Panc1 (cell line): ENCODE data around the gene CYB5R2. TPM values are rescaled to one million over a fixed set of nuclear protein-coding genes. Genes with fewer than 3 reads are reported as not detected.

Source experiments
- ATAC-seq: fragments of 200-7000 bp; cut with Tn5 transposase; 2 replicates; pipeline ENCODE4 v1.9.1; 2020; ENCODE audit warnings: mild to moderate bottlenecking, moderate library complexity
- BruUV-seq: library from RNA; stranded (reverse); fragments of 400-500 nt; replicated peaks from 2 replicates; lab custom pipeline; 2021; lab: Mats Ljungman, UMichigan
- CTCF ChIA-PET: fragments of 300-600 bp; sonication (Branson Sonifier 250); formaldehyde crosslinking; loops from one replicate; lab custom pipeline; 2022; ENCODE audit warnings: antibody characterized with exemption; lab: Charles Lee
- POLR2A ChIA-PET: fragments of 300-600 bp; sonication (Branson Sonifier 250); formaldehyde crosslinking; loops from one replicate; lab custom pipeline; 2022; ENCODE audit warnings: antibody characterized with exemption; lab: Charles Lee
- DNase-seq: peaks from one replicate; pipeline ENCODE4 v3.0.0-alpha.2; 2010; ENCODE audit warnings: low read depth, low spot score
- H3K27ac ChIP-seq: 2 replicates; pipeline ENCODE4 v1.5.1; 2011; ENCODE audit warnings: mild to moderate bottlenecking, low read length, inconsistent platforms
- H3K27me3 ChIP-seq: fragments of 200-500 bp; sonication (Bioruptor generic); 2 replicates; pipeline ENCODE4 v1.6.0; 2014; ENCODE audit warnings: low read length, inconsistent platforms; ENCODE audit not compliant: control insufficient read depth, insufficient read depth
- H3K36me3 ChIP-seq: fragments of 200-500 bp; sonication (Bioruptor generic); 2 replicates; pipeline ENCODE4 v1.5.1; 2014; ENCODE audit warnings: inconsistent platforms, mild to moderate bottlenecking, low read length, moderate library complexity; ENCODE audit not compliant: control insufficient read depth, insufficient read depth
- H3K4me1 ChIP-seq: 2 replicates; pipeline ENCODE4 v1.5.1; 2011; ENCODE audit warnings: inconsistent platforms, mild to moderate bottlenecking, low read length, moderate library complexity; ENCODE audit not compliant: control insufficient read depth, insufficient read depth
- H3K4me3 ChIP-seq, 2 experiments: 2 replicates each; pipeline ENCODE4 v1.5.1; 2011 to 2012; ENCODE audit warnings: low read depth in 2 of 2, low read length in 2 of 2, mild to moderate bottlenecking in 2 of 2, inconsistent platforms in 1 of 2, moderate library complexity in 1 of 2
- H3K9me3 ChIP-seq: fragments of 200-500 bp; sonication (Bioruptor generic); 2 replicates; pipeline ENCODE4 v1.5.1; 2014; ENCODE audit warnings: low read depth, mild to moderate bottlenecking, inconsistent platforms, low read length, moderate library complexity; ENCODE audit not compliant: control insufficient read depth, insufficient read depth
- POLR2AphosphoS5 ChIP-seq: IDR thresholded peaks from 2 replicates; pipeline ENCODE4 v1.6.1; 2012; ENCODE audit warnings: mild to moderate bottlenecking, low read depth, low read length, moderate library complexity
- REST ChIP-seq, 2 experiments: IDR thresholded peaks; 2 replicates each; pipeline ENCODE4 v1.6.1; 2011 to 2012; ENCODE audit warnings: low read depth in 2 of 2, control low read depth in 1 of 2, low read length in 1 of 2, mild to moderate bottlenecking in 1 of 2, moderate library complexity in 1 of 2; ENCODE audit not compliant: insufficient read depth in 1 of 2
- SIN3A ChIP-seq: IDR thresholded peaks from 2 replicates; pipeline ENCODE4 v1.6.1; 2012; ENCODE audit warnings: low read depth, mild to moderate bottlenecking, low read length, moderate library complexity, borderline replicate concordance; ENCODE audit not compliant: insufficient read depth
- TCF7L2 ChIP-seq: IDR thresholded peaks from 2 replicates; pipeline ENCODE4 v1.6.1; 2011; ENCODE audit warnings: mild to moderate bottlenecking, low read depth, low read length, inconsistent platforms
- in situ Hi-C: cut with HindIII; loops from 2 replicates; pipeline ENCODE4 v1.10.0; 2016; ENCODE audit warnings: low sequenced_read_pairs, low pct_unique_long_range_greater_than_20kb
- intact Hi-C: fragments of 100-400 bp; cut with micrococcal nuclease; formaldehyde crosslinking; loops from one replicate; pipeline ENCODE4 v1.10.0; 2022; ENCODE audit not compliant: unreplicated experiment
- total RNA-seq: library from RNA; stranded (reverse); gene quantifications from one replicate; pipeline ENCODE4 v1.2.1, GENCODE V29; 2021; ENCODE audit not compliant: unreplicated experiment
- TF ChIP-seq, protein P1 (sequence below): fragments of 450-650 bp; IDR thresholded peaks from 2 replicates; pipeline ENCODE4 v1.5.1; 2017; ENCODE audit warnings: mild to moderate bottlenecking

The CYB5R2 gene
- total RNA-seq, 1 experiment from 2014 or later, result 46.3 TPM

DNA sequence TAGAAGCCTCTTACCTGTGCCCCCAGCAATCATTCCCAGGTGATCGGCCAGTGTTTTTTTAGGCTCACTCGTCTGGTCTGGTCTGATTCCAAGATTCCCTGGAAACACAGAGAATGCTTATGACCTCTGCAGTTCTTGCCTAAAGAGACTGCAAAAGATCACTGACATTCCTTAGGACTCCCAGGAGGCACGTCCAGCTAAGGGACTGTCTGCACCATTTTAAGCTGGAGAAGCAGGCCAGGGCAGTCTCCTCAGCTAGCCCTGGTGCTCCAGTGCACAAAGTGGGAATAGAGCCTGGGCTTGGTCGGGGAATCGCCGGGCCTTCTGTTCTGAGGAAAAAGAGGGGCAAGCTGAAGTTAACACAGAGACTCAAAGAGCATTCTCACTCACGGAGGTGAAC is 4.8 kb downstream of the CYB5R2 start:
- no peaks in the 10 kb centered on the region for H3K27me3 ChIP-seq
- no peak overlapping the region for H3K27ac ChIP-seq
- DNase-seq, result no peak
- ATAC-seq, result no peak
- ChIA-PET POLR2A (no interaction called here), CTCF (no interaction called here)
- intact Hi-C loops, result no loop called here
- no peak overlapping the region for H3K4me3 ChIP-seq
- in situ Hi-C loops, result no loop called here
- H3K36me3 ChIP-seq, result no peaks in the 10 kb centered on the region
- BruUV-seq, result no TSS peak
- no peaks in the 10 kb centered on the region for H3K4me1 ChIP-seq
- TF ChIP-seq, protein P1, sequence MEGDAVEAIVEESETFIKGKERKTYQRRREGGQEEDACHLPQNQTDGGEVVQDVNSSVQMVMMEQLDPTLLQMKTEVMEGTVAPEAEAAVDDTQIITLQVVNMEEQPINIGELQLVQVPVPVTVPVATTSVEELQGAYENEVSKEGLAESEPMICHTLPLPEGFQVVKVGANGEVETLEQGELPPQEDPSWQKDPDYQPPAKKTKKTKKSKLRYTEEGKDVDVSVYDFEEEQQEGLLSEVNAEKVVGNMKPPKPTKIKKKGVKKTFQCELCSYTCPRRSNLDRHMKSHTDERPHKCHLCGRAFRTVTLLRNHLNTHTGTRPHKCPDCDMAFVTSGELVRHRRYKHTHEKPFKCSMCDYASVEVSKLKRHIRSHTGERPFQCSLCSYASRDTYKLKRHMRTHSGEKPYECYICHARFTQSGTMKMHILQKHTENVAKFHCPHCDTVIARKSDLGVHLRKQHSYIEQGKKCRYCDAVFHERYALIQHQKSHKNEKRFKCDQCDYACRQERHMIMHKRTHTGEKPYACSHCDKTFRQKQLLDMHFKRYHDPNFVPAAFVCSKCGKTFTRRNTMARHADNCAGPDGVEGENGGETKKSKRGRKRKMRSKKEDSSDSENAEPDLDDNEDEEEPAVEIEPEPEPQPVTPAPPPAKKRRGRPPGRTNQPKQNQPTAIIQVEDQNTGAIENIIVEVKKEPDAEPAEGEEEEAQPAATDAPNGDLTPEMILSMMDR, result no peak
- no peaks in the 10 kb centered on the region for H3K9me3 ChIP-seq

- intact Hi-C loops, result no loop called here
- BruUV-seq, result no TSS peak
- in situ Hi-C loops, result no loop called here
- Histone ChIP-seq H3K4me3 (no peak overlapping the region), H3K27me3 (no peaks in the 10 kb centered on the region), H3K4me1 (no peaks in the 10 kb centered on the region), H3K9me3 (no peaks in the 10 kb centered on the region), H3K27ac (no peak overlapping the region), H3K36me3 (no peaks in the 10 kb centered on the region)
- DNase-seq (no peak), ATAC-seq (no peak)
- ChIA-PET CTCF (interaction anchor here (0.9 to 1.0 kb wide), 2 partner anchors 10 to 90 kb away, joined by 3 read pairs; no protein-coding TSS in a partner anchor), POLR2A (no interaction called here)
- TF ChIP-seq TCF7L2 (no peak), SIN3A (no peak)
- TF ChIP-seq, protein P1, result no peak
Observed at GRCh38 chr11:7667460-7667859, 5.8 kb downstream of the CYB5R2 start.

DNA sequence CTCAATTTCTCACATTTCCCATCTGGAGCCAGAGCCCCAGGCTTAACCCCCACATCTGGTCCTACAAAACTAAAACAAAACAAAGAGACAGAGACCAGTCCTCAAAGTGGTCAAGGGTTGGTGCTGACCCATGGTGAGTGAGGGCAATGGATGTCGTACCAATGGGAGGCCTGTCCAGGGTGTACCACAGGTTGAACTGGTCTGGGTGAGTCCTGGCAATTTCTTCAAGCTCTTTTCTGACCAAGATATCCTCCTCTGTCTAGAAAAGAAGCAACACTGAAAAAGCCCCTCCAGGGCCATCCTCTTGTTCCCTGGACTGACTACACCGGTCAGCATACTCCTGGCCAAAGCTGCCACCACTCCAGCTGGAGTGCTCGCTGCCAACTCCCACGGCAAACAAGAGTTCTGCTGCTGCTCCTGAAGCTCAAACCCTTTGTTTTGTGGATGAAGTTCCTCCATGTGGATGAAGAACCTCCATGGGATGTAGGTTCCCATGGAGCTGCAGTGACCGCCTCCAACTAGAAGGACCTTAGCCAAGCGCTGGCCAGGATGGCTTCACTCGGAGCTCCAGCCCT is 6.9 kb downstream of the CYB5R2 start:
- Histone ChIP-seq H3K27ac (no peak overlapping the region), H3K36me3 (no peaks in the 10 kb centered on the region), H3K4me3 (no peak overlapping the region), H3K9me3 (no peaks in the 10 kb centered on the region), H3K4me1 (no peaks in the 10 kb centered on the region), H3K27me3 (no peaks in the 10 kb centered on the region)
- no peak for DNase-seq
- ChIA-PET POLR2A (no interaction called here), CTCF (interaction anchor here (0.9 to 3.1 kb wide), 5 partner anchors 9 to 153 kb away, joined by 3 to 21 read pairs (median 4); partner anchors contain the start of gene PPFIBP2)
- no TSS peak for BruUV-seq
- no peak for ATAC-seq
- TF ChIP-seq POLR2AphosphoS5 (no peak), REST (IDR thresholded peaks at IDR 0.05; ENCODE audit: insufficient read depth in 1 of 2, low read depth in 2 of 2, low read length in 1 of 2) (no peak), TCF7L2 (no peak), SIN3A (no peak)
- TF ChIP-seq, protein P1, result no peak
- intact Hi-C loops (no loop called here), in situ Hi-C loops (no loop called here)
